Measurements from ENCODE around the gene PIP5KL1.

DNA sequence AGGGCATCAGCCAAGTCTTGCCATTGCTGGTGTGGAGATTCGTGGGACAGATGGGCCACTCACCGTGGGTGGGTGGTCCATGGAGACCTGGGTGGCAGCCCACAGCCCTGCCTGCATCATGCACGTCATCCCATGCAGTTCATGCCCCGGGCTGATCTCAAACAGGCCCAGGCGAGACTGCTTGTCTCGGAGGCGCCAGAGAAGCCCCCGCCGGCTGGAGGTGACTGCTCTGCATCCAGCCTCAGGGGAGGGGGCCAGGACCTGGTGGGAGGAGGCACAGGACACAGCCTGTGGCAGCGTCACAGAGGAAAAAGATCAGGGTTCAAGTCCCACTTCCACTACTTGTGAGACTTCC, 975 bp downstream of the PIP5KL1 start:
- TF ChIP-seq TCF12 (IDR thresholded peaks at IDR 0.05; ENCODE audit: low read depth) (no peak), CEBPB (IDR thresholded peaks at IDR 0.05) (no peak), RAD21 (IDR thresholded peaks at IDR 0.05; ENCODE audit: low read depth) (no peak), FOXM1 (IDR thresholded peaks at IDR 0.05; ENCODE audit: borderline replicate concordance, low read depth) (no peak), EP300 (IDR thresholded peaks at IDR 0.05; ENCODE audit: borderline replicate concordance) (no peak), TEAD4 (IDR thresholded peaks at IDR 0.05) (no peak)
- TF ChIP-seq, protein P1, sequence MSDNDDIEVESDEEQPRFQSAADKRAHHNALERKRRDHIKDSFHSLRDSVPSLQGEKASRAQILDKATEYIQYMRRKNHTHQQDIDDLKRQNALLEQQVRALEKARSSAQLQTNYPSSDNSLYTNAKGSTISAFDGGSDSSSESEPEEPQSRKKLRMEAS (IDR thresholded peaks at IDR 0.05), result no peak
- TF ChIP-seq, protein P2, sequence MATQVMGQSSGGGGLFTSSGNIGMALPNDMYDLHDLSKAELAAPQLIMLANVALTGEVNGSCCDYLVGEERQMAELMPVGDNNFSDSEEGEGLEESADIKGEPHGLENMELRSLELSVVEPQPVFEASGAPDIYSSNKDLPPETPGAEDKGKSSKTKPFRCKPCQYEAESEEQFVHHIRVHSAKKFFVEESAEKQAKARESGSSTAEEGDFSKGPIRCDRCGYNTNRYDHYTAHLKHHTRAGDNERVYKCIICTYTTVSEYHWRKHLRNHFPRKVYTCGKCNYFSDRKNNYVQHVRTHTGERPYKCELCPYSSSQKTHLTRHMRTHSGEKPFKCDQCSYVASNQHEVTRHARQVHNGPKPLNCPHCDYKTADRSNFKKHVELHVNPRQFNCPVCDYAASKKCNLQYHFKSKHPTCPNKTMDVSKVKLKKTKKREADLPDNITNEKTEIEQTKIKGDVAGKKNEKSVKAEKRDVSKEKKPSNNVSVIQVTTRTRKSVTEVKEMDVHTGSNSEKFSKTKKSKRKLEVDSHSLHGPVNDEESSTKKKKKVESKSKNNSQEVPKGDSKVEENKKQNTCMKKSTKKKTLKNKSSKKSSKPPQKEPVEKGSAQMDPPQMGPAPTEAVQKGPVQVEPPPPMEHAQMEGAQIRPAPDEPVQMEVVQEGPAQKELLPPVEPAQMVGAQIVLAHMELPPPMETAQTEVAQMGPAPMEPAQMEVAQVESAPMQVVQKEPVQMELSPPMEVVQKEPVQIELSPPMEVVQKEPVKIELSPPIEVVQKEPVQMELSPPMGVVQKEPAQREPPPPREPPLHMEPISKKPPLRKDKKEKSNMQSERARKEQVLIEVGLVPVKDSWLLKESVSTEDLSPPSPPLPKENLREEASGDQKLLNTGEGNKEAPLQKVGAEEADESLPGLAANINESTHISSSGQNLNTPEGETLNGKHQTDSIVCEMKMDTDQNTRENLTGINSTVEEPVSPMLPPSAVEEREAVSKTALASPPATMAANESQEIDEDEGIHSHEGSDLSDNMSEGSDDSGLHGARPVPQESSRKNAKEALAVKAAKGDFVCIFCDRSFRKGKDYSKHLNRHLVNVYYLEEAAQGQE (IDR thresholded peaks at IDR 0.05; ENCODE audit: low read depth), result no peak
